ENCODE results near the gene KLHL21.

The KLHL21 gene

DNA sequence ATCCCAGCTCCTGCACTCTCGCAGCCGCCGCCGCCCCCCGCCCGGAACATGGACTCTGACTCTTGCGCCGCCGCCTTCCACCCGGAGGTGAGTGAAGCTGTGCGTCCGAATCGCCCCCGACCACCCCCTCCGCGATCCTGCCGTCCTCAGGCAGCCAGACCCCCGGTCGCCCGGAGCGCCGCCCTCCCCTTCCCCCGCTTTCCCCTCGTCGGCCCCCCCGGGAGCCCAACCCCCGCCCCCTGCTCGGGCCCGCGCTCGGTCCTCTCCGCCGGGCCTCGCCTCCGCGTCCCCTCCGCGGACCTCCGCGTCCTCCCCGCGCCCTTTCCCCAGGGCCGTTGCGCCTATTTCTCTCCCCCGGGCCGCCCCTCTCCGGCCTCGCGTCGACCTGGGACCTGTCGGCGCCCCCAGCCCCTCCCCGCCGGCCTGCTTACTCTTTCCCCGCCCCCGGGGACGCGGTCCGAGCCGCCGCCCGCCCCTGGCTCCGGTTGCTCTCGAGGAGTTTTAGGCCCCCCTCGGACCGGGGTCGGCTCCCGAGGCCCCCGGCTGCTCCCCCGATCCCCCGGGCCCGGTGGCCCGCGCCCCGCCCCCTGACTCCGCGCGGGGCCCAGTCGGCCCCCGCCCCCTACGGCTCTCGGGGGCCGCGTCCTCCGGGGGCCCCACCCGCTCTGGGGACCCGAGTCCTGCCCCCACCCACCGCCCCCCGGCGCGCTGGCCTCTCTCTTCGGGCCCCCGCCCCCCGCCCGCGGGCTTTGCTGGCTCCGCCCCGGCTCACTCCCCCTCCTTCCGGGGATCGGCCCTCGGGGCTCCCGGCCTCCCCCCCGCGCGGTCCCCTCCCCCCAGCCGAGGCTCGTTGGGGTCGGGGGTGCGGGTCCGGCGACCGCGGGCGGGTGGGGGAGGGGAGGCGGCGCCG lies 11.6 kb upstream of the KLHL21 start:
- DNase-seq = peak; percentile 59 to 79
- H3K36me3 ChIP-seq = peaks cover 0 to 17% (median 8%) of the 10 kb centered on the region in 3 donors
- H3K4me3 ChIP-seq = peak overlapping the region; percentile 95 to 100
- H3K27me3 ChIP-seq = no peaks in the 10 kb centered on the region
- H3K9me3 ChIP-seq = no peaks in the 10 kb centered on the region
- TF ChIP-seq, protein P1, sequence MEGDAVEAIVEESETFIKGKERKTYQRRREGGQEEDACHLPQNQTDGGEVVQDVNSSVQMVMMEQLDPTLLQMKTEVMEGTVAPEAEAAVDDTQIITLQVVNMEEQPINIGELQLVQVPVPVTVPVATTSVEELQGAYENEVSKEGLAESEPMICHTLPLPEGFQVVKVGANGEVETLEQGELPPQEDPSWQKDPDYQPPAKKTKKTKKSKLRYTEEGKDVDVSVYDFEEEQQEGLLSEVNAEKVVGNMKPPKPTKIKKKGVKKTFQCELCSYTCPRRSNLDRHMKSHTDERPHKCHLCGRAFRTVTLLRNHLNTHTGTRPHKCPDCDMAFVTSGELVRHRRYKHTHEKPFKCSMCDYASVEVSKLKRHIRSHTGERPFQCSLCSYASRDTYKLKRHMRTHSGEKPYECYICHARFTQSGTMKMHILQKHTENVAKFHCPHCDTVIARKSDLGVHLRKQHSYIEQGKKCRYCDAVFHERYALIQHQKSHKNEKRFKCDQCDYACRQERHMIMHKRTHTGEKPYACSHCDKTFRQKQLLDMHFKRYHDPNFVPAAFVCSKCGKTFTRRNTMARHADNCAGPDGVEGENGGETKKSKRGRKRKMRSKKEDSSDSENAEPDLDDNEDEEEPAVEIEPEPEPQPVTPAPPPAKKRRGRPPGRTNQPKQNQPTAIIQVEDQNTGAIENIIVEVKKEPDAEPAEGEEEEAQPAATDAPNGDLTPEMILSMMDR (IDR thresholded peaks at IDR 0.05) = no peak
- H3K4me1 ChIP-seq = peaks cover 0 to 44% (median 22%) of the 10 kb centered on the region in 4 donors
- intact Hi-C loops (cut with DNase I; ENCODE audit: low total_unique reads) = no loop called here
- H3K27ac ChIP-seq = peak overlapping the region; percentile 98 to 99

DNA sequence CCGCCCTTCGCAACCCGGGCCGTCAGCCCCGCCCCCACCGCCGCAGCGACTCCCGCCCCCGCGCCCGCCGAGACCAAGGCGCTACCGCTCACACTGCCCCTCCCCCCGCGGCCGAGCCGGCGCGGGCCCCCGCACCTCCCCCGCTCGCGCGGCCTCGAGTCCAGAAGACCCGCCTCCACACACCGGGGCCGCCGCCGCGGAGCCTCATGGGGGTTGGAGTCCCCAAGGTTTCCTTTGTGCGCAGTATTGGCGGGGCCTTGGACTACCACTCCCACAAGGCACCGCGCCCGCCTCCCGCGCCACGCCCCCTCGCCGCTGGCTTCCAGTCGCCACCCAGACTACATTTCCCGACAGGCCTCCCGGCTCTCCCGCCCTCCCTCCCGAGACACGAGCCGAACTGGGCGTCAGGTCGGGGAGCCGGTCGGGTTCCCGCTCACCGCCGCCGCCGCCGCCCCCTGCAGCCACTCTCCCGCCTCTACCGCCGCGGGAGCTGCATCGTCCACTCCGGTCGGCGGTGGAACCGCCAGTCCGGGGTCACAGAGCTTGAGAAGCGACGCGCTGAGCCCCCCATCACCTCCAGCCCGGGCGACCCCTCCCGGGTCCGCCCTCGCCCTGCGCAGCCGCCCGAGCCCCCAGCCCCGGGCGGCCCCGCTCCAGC lies 10.8 kb upstream of the KLHL21 start, which contains the start of gene PHF13:
TSS of gene PHF13 (plus strand) at position 371 of the 658 bp plus-strand sequence. CDS start 336 bp downstream, outside the sequence.
- Histone ChIP-seq H3K27ac (peak within 1 kb of the TSS; percentile 98 to 99), H3K4me1 (peaks cover 0 to 50% (median 23%) of the 10 kb centered on the region in 4 donors), H3K9me3 (no peaks in the 10 kb centered on the region), H3K27me3 (no peaks in the 10 kb centered on the region), H3K36me3 (peaks cover 0 to 13% (median 4%) of the 10 kb centered on the region in 3 donors), H3K4me3 (peak within 1 kb of the TSS; percentile 95 to 100)
- TF ChIP-seq, protein P1 (IDR thresholded peaks at IDR 0.05) = no peak
- intact Hi-C loops (cut with DNase I; ENCODE audit: low total_unique reads) = no loop called here
- peak; percentile 99 to 100 for DNase-seq

DNA sequence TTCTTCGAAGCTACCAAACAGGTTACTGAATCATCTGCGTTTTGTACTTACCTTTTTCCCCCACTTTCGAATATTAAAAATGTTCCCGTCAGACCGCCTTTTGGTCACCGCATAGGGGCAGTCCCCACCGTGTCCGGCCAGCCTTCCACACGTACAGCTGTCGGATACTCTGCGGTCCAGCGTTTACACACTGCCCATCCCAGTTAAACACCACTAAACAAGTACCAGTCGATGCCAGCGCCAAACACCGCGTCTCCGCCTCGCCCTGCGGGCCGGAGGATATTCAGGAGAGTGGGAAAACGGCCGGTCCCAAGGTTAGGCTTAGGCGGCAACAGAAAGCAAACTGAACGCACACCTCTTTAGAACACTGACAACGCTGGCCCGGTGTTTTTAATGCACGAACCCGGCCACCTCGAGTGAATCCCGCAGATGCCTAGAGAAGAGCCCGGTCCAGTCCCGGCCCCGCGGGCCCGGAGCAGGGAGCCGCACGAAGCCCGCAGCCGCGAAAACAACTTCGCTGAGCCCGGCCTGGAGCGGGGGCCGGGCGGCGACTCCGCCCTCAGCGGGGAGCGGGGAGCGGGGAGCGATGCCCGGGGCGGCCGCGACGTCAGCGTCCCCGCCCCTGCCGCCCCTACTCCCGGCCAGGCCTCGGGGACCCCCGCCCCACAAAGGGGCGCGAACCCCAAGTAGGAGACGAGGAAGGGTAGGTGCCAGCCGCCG lies 10.1 kb upstream of the KLHL21 start:
- peak overlapping the region; percentile 95 to 100 for H3K4me3 ChIP-seq
- H3K4me1 ChIP-seq = peaks cover 0 to 57% (median 23%) of the 10 kb centered on the region in 4 donors
- TF ChIP-seq, protein P1 (IDR thresholded peaks at IDR 0.05) = no peak
- peaks cover 0 to 7% (median 0%) of the 10 kb centered on the region in 3 donors for H3K36me3 ChIP-seq
- H3K27ac ChIP-seq = peak overlapping the region; percentile 92 to 98
- H3K9me3 ChIP-seq = no peaks in the 10 kb centered on the region
- no peaks in the 10 kb centered on the region for H3K27me3 ChIP-seq
- peak; percentile 46 to 80 for DNase-seq
- intact Hi-C loops (cut with DNase I; ENCODE audit: low total_unique reads) = no loop called here

DNA sequence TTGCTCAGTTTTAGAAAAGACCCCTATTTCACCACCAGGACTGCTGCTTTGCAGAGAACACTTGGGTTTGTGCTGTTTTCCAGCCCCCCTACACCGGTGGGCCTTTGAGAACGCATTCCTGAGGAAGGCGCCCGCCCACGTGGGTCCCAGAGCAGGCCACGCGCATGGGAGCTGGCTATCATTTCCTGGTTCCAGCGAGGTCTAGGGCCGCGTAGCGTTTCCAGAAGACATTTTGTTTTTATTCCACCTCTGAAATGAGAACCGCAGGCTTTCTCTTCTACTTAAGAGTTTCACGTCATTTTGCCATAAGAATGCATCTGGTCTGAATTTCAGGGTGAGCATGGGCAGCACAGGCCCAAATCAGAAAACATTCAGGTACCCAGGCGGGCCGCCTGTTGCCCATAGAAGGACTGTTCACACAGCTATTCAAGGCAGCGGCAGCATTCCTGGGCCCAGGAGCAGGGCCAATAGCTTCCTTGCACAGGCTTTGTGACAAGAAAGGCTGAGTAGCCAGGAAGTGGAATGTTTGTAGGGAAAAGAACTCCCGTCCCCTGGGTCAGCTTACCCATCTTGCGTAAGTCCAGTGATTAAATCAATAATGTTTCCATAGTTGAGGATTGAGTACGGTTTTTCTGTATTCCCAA lies 1.4 kb upstream of the KLHL21 start:
- intact Hi-C loops (cut with DNase I; ENCODE audit: low total_unique reads) = loop anchor here (5.0 kb wide), 1 partner anchor 33 kb away; no protein-coding TSS in a partner anchor
- H3K4me1 ChIP-seq = peaks cover 0 to 70% (median 33%) of the 10 kb centered on the region in 4 donors
- TF ChIP-seq, protein P1 (IDR thresholded peaks at IDR 0.05) = peak in 1 of 2 experiments; percentile 34
- H3K36me3 ChIP-seq = peaks cover 4 to 9% (median 6%) of the 10 kb centered on the region in 3 donors
- H3K9me3 ChIP-seq = no peaks in the 10 kb centered on the region
- peak overlapping the region; percentile 95 to 98 for H3K4me3 ChIP-seq
- no peaks in the 10 kb centered on the region for H3K27me3 ChIP-seq
- peak overlapping the region; percentile 98 to 99 for H3K27ac ChIP-seq
- peak; percentile 89 to 94 for DNase-seq
